NCI-H2107 (cell line): ENCODE measurements around the gene SF3B2.
"Not testable (repeated sequence)": the region's sequence is repeated elsewhere in the genome, so short reads cannot be mapped to it uniquely, and the experiment has no call there.

Experiments used
- DNase-seq: peaks from one replicate; lab custom pipeline; 2025; lab: John Stamatoyannopoulos, UW

The SF3B2 gene

GRCh38 chr11:66072081-66072480, 19.9 kb downstream of the SF3B2 start:
- no peak for DNase-seq

- DNase-seq, result no peak
Measured at GRCh38 chr11:66072518-66072917, 20.4 kb downstream of the SF3B2 start.

GRCh38 chr11:66073669-66074068, 21.5 kb downstream of the SF3B2 start:
- DNase-seq, result no peak

- DNase-seq, result no peak
Measured at GRCh38 chr11:66075273-66075672, 23.1 kb downstream of the SF3B2 start.

GRCh38 chr11:66076561-66076960, 24.4 kb downstream of the SF3B2 start:
- no peak for DNase-seq

- no peak for DNase-seq
Measured at GRCh38 chr11:66077927-66078326, 25.8 kb downstream of the SF3B2 start.

- not testable (repeated sequence) for DNase-seq
Measured at GRCh38 chr11:66078949-66079348, 26.8 kb downstream of the SF3B2 start.

GRCh38 chr11:66080055-66080817, 28.1 kb downstream of the SF3B2 start:
- no peak for DNase-seq

- DNase-seq, result peak; percentile 60
Measured at GRCh38 chr11:66081505-66081904, 29.3 kb downstream of the SF3B2 start.

GRCh38 chr11:66082946-66083698, 31.0 kb downstream of the SF3B2 start:
- no peak for DNase-seq

GRCh38 chr11:66083767-66084166, 31.6 kb downstream of the SF3B2 start:
- no peak for DNase-seq

GRCh38 chr11:66084821-66085475, 32.8 kb downstream of the SF3B2 start:
- no peak for DNase-seq

- no peak for DNase-seq
Measured at GRCh38 chr11:66087148-66087908, 35.2 kb downstream of the SF3B2 start.

GRCh38 chr11:66089067-66089466, 36.9 kb downstream of the SF3B2 start:
- no peak for DNase-seq

GRCh38 chr11:66090288-66090687, 38.1 kb downstream of the SF3B2 start:
- no peak for DNase-seq

- DNase-seq, result not testable (repeated sequence)
Measured at GRCh38 chr11:66092125-66092524, 40.0 kb downstream of the SF3B2 start.

- DNase-seq, result not testable (repeated sequence)
Measured at GRCh38 chr11:66099746-66100145, 47.6 kb downstream of the SF3B2 start.

GRCh38 chr11:66100272-66101065, 48.3 kb downstream of the SF3B2 start:
- peak; percentile 73 for DNase-seq

- no peak for DNase-seq
Measured at GRCh38 chr11:66101066-66101464, 48.9 kb downstream of the SF3B2 start.

- no peak for DNase-seq
Measured at GRCh38 chr11:66104057-66104638, 52.0 kb downstream of the SF3B2 start.
